Esophagus muscularis mucosa (tissue), 4 donors: ENCODE data around the gene PNO1. TPM values are rescaled to one million over a fixed set of nuclear protein-coding genes. Genes with fewer than 3 reads are reported as not detected.

Experiments
- DNase-seq: peaks from one replicate; pipeline ENCODE4 v3.0.0-alpha.2; 2017; ENCODE audit errors: extremely low spot score
- H3K27ac ChIP-seq, 4 donors: fragments of 200-600 bp; sonication (generic); replicated peaks in 1 of 4; 1 replicate in 3 of 4; 2 replicates in 1 of 4; pipeline ENCODE4 v1.5.1; 2016 to 2019; ENCODE audit warnings: mild to moderate bottlenecking in 1 of 4
- H3K27me3 ChIP-seq, 4 donors: fragments of 200-600 bp; sonication (generic); one replicate each; pipeline versions ENCODE4 v1.5.1 to v1.6.0; 2016 to 2019
- H3K36me3 ChIP-seq, 4 donors: fragments of 200-600 bp; sonication (generic); one replicate each; pipeline ENCODE4 v1.5.1; 2016 to 2019
- H3K4me1 ChIP-seq, 4 donors: fragments of 200-600 bp; sonication (generic); one replicate each; pipeline ENCODE4 v1.5.1; 2016 to 2019
- H3K4me3 ChIP-seq, 4 donors: fragments of 200-600 bp; sonication (generic); 1 replicate in 2 of 4; 2 replicates in 2 of 4; pipeline ENCODE4 v1.5.1; 2016 to 2019; ENCODE audit warnings: mild to moderate bottlenecking in 4 of 4, moderate library complexity in 1 of 4
- H3K9me3 ChIP-seq, 4 donors: fragments of 200-600 bp; sonication (generic); 1 replicate in 3 of 4; 2 replicates in 1 of 4; pipeline ENCODE4 v1.5.1; 2016 to 2019
- CTCF ChIP-seq, 3 experiments: fragments of 200-600 bp in 2 of 3; fragments of 450-650 bp in 1 of 3; sonication (generic) in 2 of 3; IDR thresholded peaks; one replicate each; pipeline ENCODE4 v1.5.1; 2017 to 2019; ENCODE audit warnings: antibody characterized with exemption in 3 of 3, mild to moderate bottlenecking in 2 of 3, moderate library complexity in 1 of 3
- EP300 ChIP-seq: sonication (generic); formaldehyde crosslinking; IDR thresholded peaks from one replicate; pipeline ENCODE4 v1.6.1; 2017; ENCODE audit warnings: antibody characterized with exemption
- POLR2A ChIP-seq: fragments of 450-650 bp; IDR thresholded peaks from one replicate; pipeline ENCODE4 v1.6.1; 2017; ENCODE audit warnings: antibody characterized with exemption, moderate library complexity, mild to moderate bottlenecking, low read depth
- POLR2AphosphoS5 ChIP-seq, 2 donors: sonication (generic); formaldehyde crosslinking; IDR thresholded peaks; one replicate each; pipeline ENCODE4 v1.6.1; 2017; ENCODE audit warnings: antibody characterized with exemption in 2 of 2
- WGBS: methylation state at CpG from one replicate; pipeline ENCODE4 v1.1.5; 2018; 5-methylcytosine and 5-hydroxymethylcytosine counted together
- intact Hi-C: fragments of 100-400 bp; cut with DNase I; formaldehyde crosslinking; loops from one replicate; pipeline ENCODE4 v1.15.1; 2023
- total RNA-seq, 4 donors: library from RNA; depleted of rRNA; stranded (reverse); fragments of >200 nt; gene quantifications; one replicate each; pipeline versions ENCODE4 v1.1.0 to v1.2.1, GENCODE V29; 2016

PNO1 gene
- total RNA-seq, 4 donors from 2014 or later: 16.6 to 27.3 (median 22.2) TPM

GRCh38 chr2:68206793-68207192 is 49.1 kb downstream of the PNO1 start:
- TF ChIP-seq EP300 (no peak), CTCF (IDR thresholded peaks at IDR 0.05) (no peak), POLR2A (no peak), POLR2AphosphoS5 (IDR thresholded peaks at IDR 0.05) (no peak)
- intact Hi-C loops: no loop called here

GRCh38 chr2:68214381-68214780 is 56.7 kb downstream of the PNO1 start:
- TF ChIP-seq POLR2AphosphoS5 (IDR thresholded peaks at IDR 0.05): no peak
- TF ChIP-seq CTCF (IDR thresholded peaks at IDR 0.05): no peak
- TF ChIP-seq POLR2A: no peak
- no peak for TF ChIP-seq EP300
- Histone ChIP-seq H3K27ac (no peak overlapping the region), H3K27me3 (no peaks in the 10 kb centered on the region), H3K36me3 (peaks cover 0 to 13% (median 5%) of the 10 kb centered on the region in 4 donors), H3K9me3 (no peaks in the 10 kb centered on the region), H3K4me1 (peaks cover 32 to 60% (median 52%) of the 10 kb centered on the region in 4 donors), H3K4me3 (no peak overlapping the region)
- intact Hi-C loops: no loop called here
- DNase-seq: no peak
- 85% methylated on average over 5 of the region's 5 CpGs for WGBS

More at GRCh38 chr2:68206793-68207192, 49.1 kb downstream of the PNO1 start:
- DNase-seq: no peak
- H3K4me3 ChIP-seq: no peak overlapping the region
- H3K27me3 ChIP-seq: no peaks in the 10 kb centered on the region
- H3K9me3 ChIP-seq: no peaks in the 10 kb centered on the region
- no peak overlapping the region for H3K27ac ChIP-seq
- H3K36me3 ChIP-seq: peaks cover 0 to 3% (median 0%) of the 10 kb centered on the region in 4 donors
- H3K4me1 ChIP-seq: peaks cover 32 to 50% (median 44%) of the 10 kb centered on the region in 4 donors

GRCh38 chr2:68216454-68217310 is 59.0 kb downstream of the PNO1 start:
- no peaks in the 10 kb centered on the region for H3K9me3 ChIP-seq
- no peak overlapping the region for H3K4me3 ChIP-seq
- no peak for DNase-seq
- intact Hi-C loops: no loop called here
- no peaks in the 10 kb centered on the region for H3K27me3 ChIP-seq
- WGBS: 53% methylated on average over 2 of the region's 2 CpGs
- TF ChIP-seq EP300: no peak
- TF ChIP-seq POLR2A: no peak
- TF ChIP-seq CTCF (IDR thresholded peaks at IDR 0.05): no peak
- H3K27ac ChIP-seq: no peak overlapping the region
- peaks cover 0 to 12% (median 5%) of the 10 kb centered on the region in 4 donors for H3K36me3 ChIP-seq
- peaks cover 35 to 64% (median 56%) of the 10 kb centered on the region in 4 donors for H3K4me1 ChIP-seq

- Histone ChIP-seq H3K4me3 (no peak overlapping the region), H3K27ac (no peak overlapping the region), H3K36me3 (peaks cover 0 to 6% (median 2%) of the 10 kb centered on the region in 4 donors), H3K27me3 (no peaks in the 10 kb centered on the region), H3K4me1 (peaks cover 35 to 67% (median 55%) of the 10 kb centered on the region in 4 donors), H3K9me3 (no peaks in the 10 kb centered on the region)
- no peak for DNase-seq
- intact Hi-C loops: no loop called here
- WGBS: 58% methylated on average over 3 of the region's 3 CpGs
- no peak for TF ChIP-seq CTCF (IDR thresholded peaks at IDR 0.05)
- no peak for TF ChIP-seq POLR2A
- no peak for TF ChIP-seq EP300
- TF ChIP-seq POLR2AphosphoS5 (IDR thresholded peaks at IDR 0.05): no peak
Measured at GRCh38 chr2:68217729-68218128, 60.0 kb downstream of the PNO1 start.
